Fibroblast of lung (primary cell): Measurements from ENCODE around the gene LPCAT1. TPM values are rescaled to one million over a fixed set of nuclear protein-coding genes. Genes with fewer than 3 reads are reported as not detected.

Experiments
- DNase-seq, 2 donors: peaks; one replicate each; pipeline versions ENCODE4 v3.0.0 to v3.0.0-alpha.2; 2010; ENCODE audit warnings: low read depth in 2 of 2
- H2AFZ ChIP-seq: 2 replicates; pipeline ENCODE4 v1.5.1; 2012; ENCODE audit warnings: low read length, control low read depth, inconsistent platforms
- H3K27ac ChIP-seq: 2 replicates; pipeline ENCODE4 v1.5.1; 2011; ENCODE audit warnings: low read length, control low read depth; ENCODE audit not compliant: insufficient read depth
- H3K27me3 ChIP-seq: 2 replicates; pipeline ENCODE4 v1.5.1; 2011; ENCODE audit warnings: mild to moderate bottlenecking, low read length; ENCODE audit not compliant: control insufficient read depth, insufficient read depth
- H3K36me3 ChIP-seq: 2 replicates; pipeline ENCODE4 v1.5.1; 2011; ENCODE audit warnings: low read length; ENCODE audit not compliant: control insufficient read depth, insufficient read depth
- H3K4me1 ChIP-seq: 2 replicates; pipeline ENCODE4 v1.5.1; 2011; ENCODE audit warnings: low read length; ENCODE audit not compliant: control insufficient read depth, insufficient read depth; ENCODE audit errors: extremely low read depth
- H3K4me2 ChIP-seq: 2 replicates; pipeline ENCODE4 v1.5.1; 2011; ENCODE audit warnings: low read length, control low read depth; ENCODE audit not compliant: insufficient read depth; ENCODE audit errors: extremely low read depth
- H3K4me3 ChIP-seq, 4 experiments: fragments of 200-600 bp in 1 of 4; sonication (generic) in 1 of 4; replicated peaks in 1 of 4; 2 replicates each; pipeline ENCODE4 v1.5.1; 2011 to 2016; ENCODE audit warnings: low read length in 4 of 4, low read depth in 3 of 4, mild to moderate bottlenecking in 3 of 4, control low read depth in 2 of 4, inconsistent platforms in 1 of 4, mixed read lengths in 1 of 4; ENCODE audit not compliant: insufficient read depth in 1 of 4; ENCODE audit errors: control extremely low read depth in 1 of 4
- H3K79me2 ChIP-seq: 2 replicates; pipeline ENCODE4 v1.5.1; 2012; ENCODE audit warnings: mild to moderate bottlenecking, low read length, inconsistent platforms; ENCODE audit not compliant: control insufficient read depth, insufficient read depth
- H3K9ac ChIP-seq: 2 replicates; pipeline ENCODE4 v1.5.1; 2011; ENCODE audit warnings: mild to moderate bottlenecking, low read length, control low read depth; ENCODE audit not compliant: insufficient read depth
- H3K9me3 ChIP-seq: 2 replicates; pipeline ENCODE4 v1.5.1; 2012; ENCODE audit warnings: low read depth, low read length; ENCODE audit not compliant: control insufficient read depth, insufficient read depth
- H4K20me1 ChIP-seq: 2 replicates; pipeline ENCODE4 v1.5.1; 2011; ENCODE audit warnings: low read length; ENCODE audit not compliant: control insufficient read depth, insufficient read depth; ENCODE audit errors: extremely low read depth
- CTCF ChIP-seq, 2 donors: IDR thresholded peaks in 1 of 2; conservative IDR thresholded peaks in 1 of 2; 1 replicate in 1 of 2; 2 replicates in 1 of 2; pipeline ENCODE4 v1.5.1; 2011 to 2012; ENCODE audit warnings: low read length in 2 of 2, control low read depth in 1 of 2, inconsistent platforms in 1 of 2, low read depth in 1 of 2, mild to moderate bottlenecking in 1 of 2
- EZH2 ChIP-seq: IDR thresholded peaks from 2 replicates; pipeline ENCODE4 v1.5.1; 2012; ENCODE audit warnings: low read length, control low read depth, mild to moderate bottlenecking; ENCODE audit errors: missing control alignments
- polyA plus RNA-seq, 2 donors: library from polyadenylated mRNA; depleted of rRNA in 1 of 2; stranded (reverse) in 1 of 2; unstranded in 1 of 2; fragments of >200 nt; gene quantifications; 2 replicates each; pipeline ENCODE4 v1.2.1, GENCODE V29; 2011 to 2012; ENCODE audit warnings: missing spikeins in 1 of 2
- total RNA-seq: library from RNA; depleted of rRNA; stranded (reverse); fragments of >200 nt; gene quantifications from 2 replicates; pipeline ENCODE4 v1.2.1, GENCODE V29; 2014

Gene LPCAT1
- total and polyA plus RNA-seq, 2 donors (not counting 1 experiment from before 2014, with no cell fraction given), result 50.8 to 65.2 TPM

- Histone ChIP-seq H3K4me2 (peak overlapping the region; percentile 30), H3K27me3 (no peaks in the 10 kb centered on the region), H3K4me3 (no peak overlapping the region), H3K36me3 (peaks cover 38% of the 10 kb centered on the region), H3K9ac (peak overlapping the region; percentile 26), H4K20me1 (no peaks in the 10 kb centered on the region), H3K79me2 (no peaks in the 10 kb centered on the region), H3K27ac (peak overlapping the region; percentile 71), H3K9me3 (no peaks in the 10 kb centered on the region), H2AFZ (no peak overlapping the region), H3K4me1 (peaks cover 13% of the 10 kb centered on the region)
- TF ChIP-seq CTCF (conservative IDR thresholded peaks at IDR 0.05 in 1 of 2, IDR thresholded peaks at IDR 0.05 in 1 of 2; ENCODE audit: low read depth in 1 of 2, low read length in 2 of 2) (no peak), EZH2 (no peak)
- DNase-seq, result peak; percentile 71 to 75
Observed at GRCh38 chr5:1488882-1489680, 34.7 kb downstream of the LPCAT1 start.

GRCh38 chr5:1487079-1487764 lies 36.5 kb downstream of the LPCAT1 start:
- TF ChIP-seq EZH2 (no peak), CTCF (conservative IDR thresholded peaks at IDR 0.05 in 1 of 2, IDR thresholded peaks at IDR 0.05 in 1 of 2; ENCODE audit: low read depth in 1 of 2, low read length in 2 of 2) (no peak)
- H3K36me3 ChIP-seq, result peaks cover 33% of the 10 kb centered on the region

GRCh38 chr5:1486271-1486670 lies 37.5 kb downstream of the LPCAT1 start:
- TF ChIP-seq CTCF (conservative IDR thresholded peaks at IDR 0.05 in 1 of 2, IDR thresholded peaks at IDR 0.05 in 1 of 2; ENCODE audit: low read depth in 1 of 2, low read length in 2 of 2) (no peak), EZH2 (no peak)
- H3K9me3 ChIP-seq, result no peaks in the 10 kb centered on the region
- no peak overlapping the region for H3K4me3 ChIP-seq
- H3K27ac ChIP-seq, result no peak overlapping the region
- no peak overlapping the region for H3K9ac ChIP-seq
- no peak for DNase-seq
- no peaks in the 10 kb centered on the region for H3K27me3 ChIP-seq
- H3K79me2 ChIP-seq, result no peaks in the 10 kb centered on the region
- H3K36me3 ChIP-seq, result peaks cover 30% of the 10 kb centered on the region
- H3K4me2 ChIP-seq, result no peak overlapping the region
- peaks cover 13% of the 10 kb centered on the region for H3K4me1 ChIP-seq
- H2AFZ ChIP-seq, result no peak overlapping the region
- no peaks in the 10 kb centered on the region for H4K20me1 ChIP-seq

More at GRCh38 chr5:1487079-1487764, 36.5 kb downstream of the LPCAT1 start:
- no peak for DNase-seq
- no peak overlapping the region for H3K9ac ChIP-seq
- H3K4me1 ChIP-seq, result peaks cover 13% of the 10 kb centered on the region
- H3K4me2 ChIP-seq, result no peak overlapping the region
- H3K27me3 ChIP-seq, result no peaks in the 10 kb centered on the region
- no peak overlapping the region for H3K4me3 ChIP-seq
- no peaks in the 10 kb centered on the region for H3K79me2 ChIP-seq
- no peak overlapping the region for H3K27ac ChIP-seq
- H4K20me1 ChIP-seq, result no peaks in the 10 kb centered on the region
- no peaks in the 10 kb centered on the region for H3K9me3 ChIP-seq
- no peak overlapping the region for H2AFZ ChIP-seq
